OCI-LY7 (cell line): Measurements from ENCODE around the gene ZNF423. TPM values are rescaled to one million over a fixed set of nuclear protein-coding genes. Genes with fewer than 3 reads are reported as not detected.

Source experiments
- BruUV-seq: library from RNA; stranded (reverse); fragments of 400-500 nt; replicated peaks from 2 replicates; lab custom pipeline; 2021; lab: Mats Ljungman, UMichigan
- CTCF ChIA-PET: fragments of 300-600 bp; sonication (Branson Sonifier 250); formaldehyde crosslinking; loops from one replicate; lab custom pipeline; 2022; ENCODE audit warnings: antibody characterized with exemption; ENCODE audit not compliant: unreplicated experiment; lab: Charles Lee
- POLR2A ChIA-PET: fragments of 300-600 bp; sonication (Branson Sonifier 250); formaldehyde crosslinking; loops from one replicate; lab custom pipeline; 2022; ENCODE audit warnings: antibody characterized with exemption; lab: Charles Lee
- DNase-seq: peaks from one replicate; pipeline ENCODE4 v3.0.0-alpha.2; 2015; ENCODE audit warnings: low spot score
- H2AFZ ChIP-seq: fragments of 200-600 bp; sonication (generic), shearing (Covaris generic); 2 replicates; pipeline ENCODE4 v1.6.1; 2014; ENCODE audit warnings: mild to moderate bottlenecking, antibody characterized with exemption, low read length, moderate library complexity
- H3K27ac ChIP-seq: fragments of 200-600 bp; sonication (generic); 2 replicates; pipeline ENCODE4 v1.5.1; 2014; ENCODE audit warnings: mixed run types, low read depth, mild to moderate bottlenecking, moderate library complexity, low read length, inconsistent platforms; ENCODE audit not compliant: poor library complexity, severe bottlenecking
- H3K36me3 ChIP-seq: fragments of 200-600 bp; sonication (generic); 2 replicates; pipeline ENCODE4 v1.6.1; 2014; ENCODE audit warnings: mild to moderate bottlenecking, antibody characterized with exemption, low read length, moderate library complexity, mixed read lengths; ENCODE audit not compliant: insufficient read depth
- H3K4me1 ChIP-seq: fragments of 200-600 bp; sonication (generic); 2 replicates; pipeline ENCODE4 v1.5.1; 2014; ENCODE audit warnings: mild to moderate bottlenecking, low read length; ENCODE audit not compliant: insufficient read depth, poor library complexity, severe bottlenecking
- H3K4me2 ChIP-seq: fragments of 200-600 bp; sonication (generic); 2 replicates; pipeline ENCODE4 v1.6.1; 2014; ENCODE audit warnings: mild to moderate bottlenecking, low read length
- H3K4me3 ChIP-seq: fragments of 200-600 bp; sonication (generic); 2 replicates; pipeline ENCODE4 v1.5.1; 2014; ENCODE audit warnings: mild to moderate bottlenecking, low read depth, low read length; ENCODE audit not compliant: poor library complexity, severe bottlenecking
- H3K79me2 ChIP-seq: fragments of 200-600 bp; sonication (generic); 2 replicates; pipeline ENCODE4 v1.6.1; 2016; ENCODE audit warnings: low read depth, mild to moderate bottlenecking, low read length, moderate library complexity, mixed read lengths; ENCODE audit not compliant: insufficient read depth
- H3K9me2 ChIP-seq: fragments of 200-600 bp; sonication (generic); 2 replicates; pipeline ENCODE4 v1.6.1; 2016; ENCODE audit warnings: mild to moderate bottlenecking, low read length, mixed read lengths; ENCODE audit not compliant: insufficient read depth
- H3K9me3 ChIP-seq: fragments of 200-600 bp; sonication (generic); 2 replicates; pipeline ENCODE4 v1.6.1; 2014; ENCODE audit warnings: mild to moderate bottlenecking, mixed run types, low read length, mixed read lengths
- H4K20me1 ChIP-seq: fragments of 200-600 bp; sonication (generic); 2 replicates; pipeline ENCODE4 v1.6.1; 2014; ENCODE audit warnings: mild to moderate bottlenecking, antibody characterized with exemption, low read length, moderate library complexity, mixed read lengths; ENCODE audit not compliant: insufficient read depth
- EZH2phosphoT487 ChIP-seq: fragments of 200-600 bp; sonication (generic); IDR thresholded peaks from 2 replicates; pipeline ENCODE4 v1.6.1; 2018; ENCODE audit warnings: low read depth, borderline replicate concordance, mild to moderate bottlenecking, mixed run types, antibody characterized with exemption, low read length, moderate library complexity, mixed read lengths
- intact Hi-C: fragments of 100-400 bp; cut with micrococcal nuclease; formaldehyde crosslinking; loops from one replicate; pipeline ENCODE4 v1.10.0; 2022; ENCODE audit not compliant: unreplicated experiment
- total RNA-seq, 2 experiments: library from RNA; depleted of rRNA in 1 of 2; stranded (reverse); fragments of >200 nt in 1 of 2; shearing (Covaris generic) in 1 of 2; gene quantifications; 2 replicates each; pipeline ENCODE4 v1.2.3, GENCODE V29; 2014 to 2022
- TF ChIP-seq, protein P1 (sequence below): fragments of 200-600 bp; sonication (generic); conservative IDR thresholded peaks from 2 replicates; pipeline ENCODE4 v1.5.1; 2014; ENCODE audit warnings: mild to moderate bottlenecking, antibody characterized with exemption, low read length, moderate library complexity, mixed read lengths

Gene ZNF423
- total RNA-seq, 2 experiments from 2014 or later = 0.09 to 0.13 TPM

DNA sequence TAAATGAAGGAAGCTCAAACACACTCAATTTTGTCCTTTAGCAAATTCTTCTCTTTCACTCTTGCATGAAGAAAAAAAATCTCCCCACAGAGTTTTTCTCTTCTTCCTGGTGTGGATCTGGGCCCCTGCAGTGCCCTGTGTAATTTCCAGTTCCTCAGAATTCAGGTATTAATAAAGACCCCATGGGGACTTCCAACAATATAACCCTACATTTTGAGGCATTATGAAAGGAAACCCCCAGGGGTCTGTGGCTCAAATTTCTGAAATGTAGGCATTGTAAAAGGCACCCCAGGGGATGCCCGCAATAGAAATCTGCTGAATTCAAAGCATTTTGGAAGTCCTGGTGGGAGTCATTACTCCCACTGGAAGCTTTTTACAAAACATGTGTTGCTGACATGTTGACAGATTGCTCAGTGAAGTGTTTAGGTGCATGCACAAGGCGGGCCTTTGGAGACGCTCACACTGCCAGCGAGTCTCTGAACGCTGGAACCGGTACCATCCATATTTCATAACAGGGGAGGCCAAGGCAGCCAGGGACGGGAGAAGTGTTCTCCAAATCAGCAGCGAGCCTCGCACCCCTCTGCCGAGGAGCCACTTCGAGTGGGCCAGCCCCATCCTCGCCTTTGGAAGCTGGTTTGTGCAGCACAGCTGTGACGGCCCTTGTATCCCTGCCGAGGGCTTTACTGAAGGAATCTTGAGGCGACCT lies 154.0 kb downstream of the ZNF423 start:
- H3K9me2 ChIP-seq = no peaks in the 10 kb centered on the region
- H3K36me3 ChIP-seq = no peaks in the 10 kb centered on the region
- TF ChIP-seq EZH2phosphoT487 = no peak
- TF ChIP-seq, protein P1, sequence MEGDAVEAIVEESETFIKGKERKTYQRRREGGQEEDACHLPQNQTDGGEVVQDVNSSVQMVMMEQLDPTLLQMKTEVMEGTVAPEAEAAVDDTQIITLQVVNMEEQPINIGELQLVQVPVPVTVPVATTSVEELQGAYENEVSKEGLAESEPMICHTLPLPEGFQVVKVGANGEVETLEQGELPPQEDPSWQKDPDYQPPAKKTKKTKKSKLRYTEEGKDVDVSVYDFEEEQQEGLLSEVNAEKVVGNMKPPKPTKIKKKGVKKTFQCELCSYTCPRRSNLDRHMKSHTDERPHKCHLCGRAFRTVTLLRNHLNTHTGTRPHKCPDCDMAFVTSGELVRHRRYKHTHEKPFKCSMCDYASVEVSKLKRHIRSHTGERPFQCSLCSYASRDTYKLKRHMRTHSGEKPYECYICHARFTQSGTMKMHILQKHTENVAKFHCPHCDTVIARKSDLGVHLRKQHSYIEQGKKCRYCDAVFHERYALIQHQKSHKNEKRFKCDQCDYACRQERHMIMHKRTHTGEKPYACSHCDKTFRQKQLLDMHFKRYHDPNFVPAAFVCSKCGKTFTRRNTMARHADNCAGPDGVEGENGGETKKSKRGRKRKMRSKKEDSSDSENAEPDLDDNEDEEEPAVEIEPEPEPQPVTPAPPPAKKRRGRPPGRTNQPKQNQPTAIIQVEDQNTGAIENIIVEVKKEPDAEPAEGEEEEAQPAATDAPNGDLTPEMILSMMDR = no peak
- no peaks in the 10 kb centered on the region for H3K9me3 ChIP-seq
- ChIA-PET CTCF (interaction anchor here (0.6 kb wide), 1 partner anchor 431 kb away, joined by 3 read pairs; no protein-coding TSS in a partner anchor), POLR2A (no interaction called here)
- H3K4me1 ChIP-seq = no peaks in the 10 kb centered on the region
- H3K27ac ChIP-seq = no peak overlapping the region
- intact Hi-C loops = loop anchor here (10.0 kb wide), 1 partner anchor 257 kb away; no protein-coding TSS in a partner anchor
- H3K79me2 ChIP-seq = no peaks in the 10 kb centered on the region
- no peak overlapping the region for H3K4me3 ChIP-seq
- BruUV-seq = no TSS peak
- no peak for DNase-seq
- no peaks in the 10 kb centered on the region for H4K20me1 ChIP-seq
- no peak overlapping the region for H2AFZ ChIP-seq
- H3K4me2 ChIP-seq = no peak overlapping the region

DNA sequence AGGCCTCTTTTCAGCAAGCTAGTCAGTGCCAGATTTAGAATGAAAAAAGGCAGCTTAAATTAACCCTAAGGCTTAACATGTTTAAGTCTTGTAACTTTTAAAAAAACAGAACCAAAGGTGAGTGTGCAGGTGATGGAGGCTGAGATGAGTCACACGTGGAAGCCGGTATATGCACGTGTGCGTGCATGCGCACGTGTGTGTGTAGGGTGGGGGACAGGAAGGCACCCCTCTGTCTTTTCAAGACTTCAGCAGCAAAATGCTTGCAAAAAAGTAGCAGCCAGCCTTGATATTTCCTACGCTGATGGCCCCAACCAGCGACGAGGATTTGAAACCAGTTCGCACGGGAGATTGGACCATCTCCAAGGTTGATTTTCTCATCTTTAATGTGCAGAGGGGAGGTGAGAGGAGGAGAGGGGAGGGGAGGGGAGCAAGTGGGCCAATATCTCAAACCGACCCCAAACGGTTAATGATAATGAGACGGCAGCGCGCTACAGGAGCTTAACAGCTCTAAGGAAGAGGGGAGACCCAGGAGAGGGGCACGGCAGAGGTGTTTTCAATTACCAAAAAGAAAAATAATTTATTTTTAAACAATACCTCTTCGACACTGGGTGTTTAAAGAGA lies 154.7 kb downstream of the ZNF423 start:
- no TSS peak for BruUV-seq
- Histone ChIP-seq H4K20me1 (no peaks in the 10 kb centered on the region), H3K79me2 (no peaks in the 10 kb centered on the region), H3K9me2 (no peaks in the 10 kb centered on the region), H2AFZ (no peak overlapping the region), H3K36me3 (no peaks in the 10 kb centered on the region), H3K4me3 (no peak overlapping the region), H3K9me3 (no peaks in the 10 kb centered on the region), H3K4me1 (no peaks in the 10 kb centered on the region), H3K27ac (no peak overlapping the region), H3K4me2 (no peak overlapping the region)
- CTCF ChIA-PET = no interaction called here
- DNase-seq = no peak
- TF ChIP-seq EZH2phosphoT487 = no peak
- TF ChIP-seq, protein P1 = no peak
- POLR2A ChIA-PET = no interaction called here
- intact Hi-C loops = loop anchor here (10.0 kb wide), 1 partner anchor 256 kb away; no protein-coding TSS in a partner anchor
